Gastroesophageal sphincter (tissue), 4 donors: ENCODE results near the gene GALNT5. TPM values are rescaled to one million over a fixed set of nuclear protein-coding genes. Genes with fewer than 3 reads are reported as not detected.
"Not testable (repeated sequence)": the region's sequence is repeated elsewhere in the genome, so short reads cannot be mapped to it uniquely, and the experiment has no call there.

Experiments used
- ATAC-seq: fragments of 150-250 bp; one replicate; pipeline ENCODE4 v1.9.1; 2016; ENCODE audit warnings: mild to moderate bottlenecking, moderate library complexity
- H3K27ac ChIP-seq, 4 donors: fragments of 200-600 bp; sonication (generic) in 3 of 4; 1 replicate in 3 of 4; 2 replicates in 1 of 4; pipeline ENCODE4 v1.5.1; 2016 to 2019
- H3K27me3 ChIP-seq: fragments of 200-600 bp; sonication (generic); one replicate; pipeline ENCODE4 v1.5.1; 2019
- H3K36me3 ChIP-seq, 2 donors: fragments of 200-600 bp; sonication (generic); one replicate each; pipeline ENCODE4 v1.5.1; 2019; ENCODE audit warnings: control low read depth in 1 of 2
- H3K4me1 ChIP-seq, 3 donors: fragments of 200-600 bp; sonication (generic); 1 replicate in 2 of 3; 2 replicates in 1 of 3; pipeline ENCODE4 v1.5.1; 2016 to 2019; ENCODE audit warnings: control low read depth in 2 of 3
- H3K4me3 ChIP-seq, 2 donors: fragments of 200-600 bp; sonication (generic); one replicate each; pipeline ENCODE4 v1.5.1; 2019; ENCODE audit warnings: mild to moderate bottlenecking in 1 of 2, moderate library complexity in 1 of 2
- H3K9me3 ChIP-seq, 3 donors: fragments of 200-600 bp; sonication (generic); one replicate each; pipeline ENCODE4 v1.5.1; 2017 to 2019; ENCODE audit warnings: control low read depth in 2 of 3
- CTCF ChIP-seq, 4 experiments: fragments of 200-600 bp in 2 of 4; fragments of 450-650 bp in 2 of 4; sonication (generic) in 1 of 4; IDR thresholded peaks; one replicate each; pipeline ENCODE4 v1.5.1; 2017 to 2019; ENCODE audit warnings: antibody characterized with exemption in 4 of 4, mild to moderate bottlenecking in 2 of 4, moderate library complexity in 2 of 4
- EP300 ChIP-seq: sonication (generic); formaldehyde crosslinking; IDR thresholded peaks from one replicate; pipeline ENCODE4 v1.6.1; 2017; ENCODE audit warnings: antibody characterized with exemption, mild to moderate bottlenecking
- POLR2A ChIP-seq, 2 donors: fragments of 450-650 bp; IDR thresholded peaks; one replicate each; pipeline ENCODE4 v1.6.1; 2017; ENCODE audit warnings: antibody characterized with exemption in 2 of 2, mild to moderate bottlenecking in 2 of 2, moderate library complexity in 1 of 2
- POLR2AphosphoS5 ChIP-seq: sonication (generic); formaldehyde crosslinking; IDR thresholded peaks from one replicate; pipeline ENCODE4 v1.6.1; 2017; ENCODE audit warnings: antibody characterized with exemption
- WGBS, 2 donors: methylation state at CpG; one replicate each; pipeline ENCODE4 v1.1.5; 2018; ENCODE audit warnings: low coverage in 1 of 2; 5-methylcytosine and 5-hydroxymethylcytosine counted together
- total RNA-seq, 4 donors: library from RNA; depleted of rRNA; stranded (reverse); fragments of >200 nt; gene quantifications; one replicate each; pipeline ENCODE4 v1.1.0, GENCODE V29; 2016

GALNT5 gene
- total RNA-seq, 4 donors from 2014 or later: under 0.01 to 0.89 (median 0.24) TPM

DNA sequence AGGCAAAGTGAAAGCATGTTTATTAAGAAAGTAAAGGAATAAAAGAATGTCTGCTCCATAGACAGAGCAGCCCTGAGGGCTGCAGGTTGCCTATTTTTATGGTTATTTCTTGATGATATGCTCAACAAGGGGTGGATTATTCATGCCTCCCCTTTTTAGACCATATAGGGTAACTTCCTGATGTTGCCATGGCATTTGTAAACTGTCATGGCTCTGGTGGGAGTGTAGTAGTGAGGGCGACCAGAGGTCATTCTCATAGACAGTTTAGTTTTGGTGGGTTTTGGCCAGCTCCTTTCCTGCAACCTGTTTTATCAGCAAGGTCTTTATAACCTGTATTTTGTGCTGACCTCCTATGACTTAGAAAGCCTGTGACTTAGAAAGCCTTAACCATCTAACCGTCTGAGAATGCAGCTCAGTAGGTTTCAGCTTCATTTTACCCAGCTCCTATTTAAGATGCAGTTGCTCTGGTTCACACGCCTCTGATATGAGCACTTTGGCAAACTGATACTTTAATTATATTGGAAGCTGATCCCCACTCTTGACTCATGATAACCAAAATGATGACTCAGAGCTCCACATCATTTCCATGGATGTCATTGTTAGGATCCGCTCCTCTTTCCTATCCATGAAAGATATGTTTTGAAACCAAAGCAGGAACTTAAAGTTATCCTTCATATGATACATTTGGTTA, 82.6 kb downstream of the GALNT5 start:
- Histone ChIP-seq H3K36me3 (no peaks in the 10 kb centered on the region), H3K4me1 (no peaks in the 10 kb centered on the region), H3K27me3 (no peaks in the 10 kb centered on the region), H3K4me3 (no peak overlapping the region), H3K9me3 (peaks cover 0 to 13% (median 0%) of the 10 kb centered on the region in 3 donors), H3K27ac (no peak overlapping the region)
- TF ChIP-seq EP300 (no peak), POLR2AphosphoS5 (no peak), CTCF (IDR thresholded peaks at IDR 0.05) (no peak), POLR2A (IDR thresholded peaks at IDR 0.05) (no peak)
- ATAC-seq: no peak
- WGBS, 2 donors: 73 to 90% methylated on average over 2 to 4 of the region's 4 CpGs

DNA sequence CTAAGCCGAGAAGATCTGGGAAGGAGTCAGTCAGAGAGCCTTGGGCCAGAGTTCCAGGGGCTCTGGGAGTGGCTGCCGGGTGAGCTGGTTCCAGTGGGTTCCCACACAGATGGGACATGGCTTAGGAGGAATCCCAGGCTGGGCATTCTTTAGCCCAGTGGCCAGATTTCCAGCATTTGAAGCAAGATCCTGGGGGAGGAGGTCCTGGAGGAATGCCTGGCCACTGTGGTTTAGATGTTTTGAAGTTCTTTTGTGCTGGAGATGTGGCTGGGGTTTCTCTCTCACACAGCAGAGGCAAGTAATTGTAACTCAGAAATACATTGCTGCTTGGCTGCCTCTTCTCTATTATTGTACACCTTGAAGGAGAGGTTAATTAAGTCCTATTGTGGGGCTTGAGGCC, 83.9 kb downstream of the GALNT5 start:
- no CpG with 5 or more reads among the region's 2 CpGs for WGBS, 2 donors
- ATAC-seq, H3K36me3 ChIP-seq, H3K4me1 ChIP-seq, H3K27me3 ChIP-seq, H3K4me3 ChIP-seq, H3K27ac ChIP-seq: not testable (repeated sequence)
- peaks cover 0 to 13% (median 0%) of the 10 kb centered on the region in 3 donors for H3K9me3 ChIP-seq

- no peak overlapping the region for H3K27ac ChIP-seq
- no peak overlapping the region for H3K4me3 ChIP-seq
- peaks cover 0 to 13% (median 0%) of the 10 kb centered on the region in 3 donors for H3K9me3 ChIP-seq
- H3K4me1 ChIP-seq: no peaks in the 10 kb centered on the region
- H3K36me3 ChIP-seq: no peaks in the 10 kb centered on the region
- WGBS, 2 donors: 44 to 66% methylated on average over 2 of the region's 2 CpGs
- no peak for ATAC-seq
- no peak for TF ChIP-seq CTCF (IDR thresholded peaks at IDR 0.05)
- no peaks in the 10 kb centered on the region for H3K27me3 ChIP-seq
Measured at GRCh38 chr2:157345647-157346389, 88.3 kb downstream of the GALNT5 start.

DNA sequence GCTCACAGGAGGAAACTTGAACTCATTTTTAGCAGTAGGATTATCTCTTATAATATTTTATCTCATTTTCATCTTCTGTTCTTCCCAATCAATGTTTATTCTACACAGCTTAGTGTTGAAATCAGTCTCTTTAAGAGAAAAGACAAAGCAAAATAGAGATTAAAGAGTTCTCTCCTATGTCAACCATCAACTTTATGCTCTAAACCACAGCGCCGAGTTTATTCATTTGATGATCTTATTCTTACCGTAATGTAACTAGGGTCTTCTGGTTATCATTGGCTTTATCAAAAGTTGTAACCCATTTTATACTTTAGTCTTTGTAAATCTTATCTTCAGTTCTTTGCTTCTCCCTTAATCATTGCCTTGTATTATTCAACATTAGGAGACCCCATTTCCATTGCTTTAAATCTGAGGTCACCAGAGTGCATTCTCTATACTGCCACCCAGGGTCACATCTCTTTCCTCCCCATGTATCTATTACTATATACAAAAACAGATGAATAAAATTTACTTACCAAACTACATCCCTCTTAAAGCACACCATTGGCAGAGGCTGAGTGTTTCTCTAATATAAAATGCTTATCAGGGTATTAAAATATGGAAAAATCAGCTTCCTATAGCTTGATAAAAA, 90.9 kb downstream of the GALNT5 start:
- H3K27ac ChIP-seq: no peak overlapping the region
- TF ChIP-seq POLR2A (IDR thresholded peaks at IDR 0.05) (no peak), POLR2AphosphoS5 (no peak), CTCF (IDR thresholded peaks at IDR 0.05) (no peak), EP300 (no peak)
- H3K27me3 ChIP-seq: no peaks in the 10 kb centered on the region
- no peak for ATAC-seq
- H3K9me3 ChIP-seq: peaks cover 0 to 12% (median 0%) of the 10 kb centered on the region in 3 donors
- no peak overlapping the region for H3K4me3 ChIP-seq
- no peaks in the 10 kb centered on the region for H3K36me3 ChIP-seq
- no peaks in the 10 kb centered on the region for H3K4me1 ChIP-seq
- WGBS, 2 donors: 79 to 96% methylated on average over 3 of the region's 3 CpGs

GRCh38 chr2:157349949-157350515, 92.5 kb downstream of the GALNT5 start:
- Histone ChIP-seq H3K36me3 (no peaks in the 10 kb centered on the region), H3K27me3 (no peaks in the 10 kb centered on the region), H3K27ac (no peak overlapping the region), H3K9me3 (no peaks in the 10 kb centered on the region), H3K4me3 (no peak overlapping the region), H3K4me1 (no peaks in the 10 kb centered on the region)
- WGBS, 2 donors: 38 to 39% methylated on average over 1 of the region's 1 CpG
- ATAC-seq: no peak
- no peak for TF ChIP-seq EP300
- TF ChIP-seq POLR2A (IDR thresholded peaks at IDR 0.05): no peak
- TF ChIP-seq CTCF (IDR thresholded peaks at IDR 0.05): no peak
- no peak for TF ChIP-seq POLR2AphosphoS5
